ENCODE measurements around the gene XRCC6.
"Not testable (repeated sequence)": the region's sequence is repeated elsewhere in the genome, so short reads cannot be mapped to it uniquely, and the experiment has no call there.

XRCC6 gene

GRCh38 chr22:41668971-41669911 lies 48.1 kb downstream of the XRCC6 start:
- TF ChIP-seq CTCF (IDR thresholded peaks at IDR 0.05; ENCODE audit: low read depth, low read length, missing control alignments): no peak
- DNase-seq (ENCODE audit: low read depth): no peak
- no peak overlapping the region for H3K4me3 ChIP-seq (ENCODE audit: low read depth, low read length)
- in situ Hi-C loops (cut with HindIII; ENCODE audit: low sequenced_read_pairs): no loop called here

- DNase-seq (ENCODE audit: low read depth); in situ Hi-C loops (cut with HindIII; ENCODE audit: low sequenced_read_pairs); H3K4me3 ChIP-seq (ENCODE audit: low read depth, low read length): not testable (repeated sequence)
These were observed 51.0 kb downstream of the XRCC6 start for GRCh38 chr22:41672096-41672495.

GRCh38 chr22:41672780-41673509 lies 51.9 kb downstream of the XRCC6 start:
- no peak for DNase-seq (ENCODE audit: low read depth)
- in situ Hi-C loops (cut with HindIII; ENCODE audit: low sequenced_read_pairs): no loop called here
- peak; percentile 39 for TF ChIP-seq CTCF (IDR thresholded peaks at IDR 0.05; ENCODE audit: low read depth, low read length, missing control alignments)
- H3K4me3 ChIP-seq (ENCODE audit: low read depth, low read length): no peak overlapping the region

GRCh38 chr22:41674846-41675340 lies 53.8 kb downstream of the XRCC6 start:
- in situ Hi-C loops (cut with HindIII; ENCODE audit: low sequenced_read_pairs): no loop called here
- no peak for DNase-seq (ENCODE audit: low read depth)
- H3K4me3 ChIP-seq (ENCODE audit: low read depth, low read length): no peak overlapping the region
- no peak for TF ChIP-seq CTCF (IDR thresholded peaks at IDR 0.05; ENCODE audit: low read depth, low read length, missing control alignments)

- no peak for DNase-seq (ENCODE audit: low read depth)
- no peak for TF ChIP-seq CTCF (IDR thresholded peaks at IDR 0.05; ENCODE audit: low read depth, low read length, missing control alignments)
- no peak overlapping the region for H3K4me3 ChIP-seq (ENCODE audit: low read depth, low read length)
- in situ Hi-C loops (cut with HindIII; ENCODE audit: low sequenced_read_pairs): no loop called here
These were observed 55.0 kb downstream of the XRCC6 start for GRCh38 chr22:41676134-41676533.

- H3K4me3 ChIP-seq (ENCODE audit: low read depth, low read length): peak overlapping the region; percentile 61
- DNase-seq (ENCODE audit: low read depth): no peak
- no peak for TF ChIP-seq CTCF (IDR thresholded peaks at IDR 0.05; ENCODE audit: low read depth, low read length, missing control alignments)
- in situ Hi-C loops (cut with HindIII; ENCODE audit: low sequenced_read_pairs): no loop called here
These were observed 60.5 kb downstream of the XRCC6 start for GRCh38 chr22:41681616-41682015.
